HepG2 (cell line): ENCODE data around the gene ZNF75A. TPM values are rescaled to one million over a fixed set of nuclear protein-coding genes. Genes with fewer than 3 reads are reported as not detected.

Source experiments
- CAMTA2 ChIP-seq: sonication (generic); formaldehyde crosslinking; IDR thresholded peaks from 2 replicates; pipeline ENCODE4 v1.4.0; 2020; ENCODE audit warnings: mild to moderate bottlenecking, missing genetic modification reagents, borderline replicate concordance
- EED ChIP-seq: sonication (generic); formaldehyde crosslinking; IDR thresholded peaks from 2 replicates; pipeline ENCODE4 v1.5.0; 2020; ENCODE audit warnings: mild to moderate bottlenecking, missing genetic modification reagents
- EP300 ChIP-seq, 3 experiments: sonication (generic) in 1 of 3; formaldehyde crosslinking in 1 of 3; IDR thresholded peaks; 2 replicates each; pipeline versions ENCODE4 v1.5.1 to v1.6.1; 2011 to 2020; ENCODE audit warnings: low read depth in 2 of 3, low read length in 2 of 3, borderline replicate concordance in 1 of 3, improper control_type of control experiment in 1 of 3, mild to moderate bottlenecking in 1 of 3, missing genetic modification reagents in 1 of 3, moderate library complexity in 1 of 3
- ERF ChIP-seq: IDR thresholded peaks from 2 replicates; pipeline ENCODE4 v1.6.1; 2018; ENCODE audit warnings: missing biosample characterization, missing genetic modification reagents
- FOXO1 ChIP-seq: sonication (generic); formaldehyde crosslinking; IDR thresholded peaks from 2 replicates; pipeline ENCODE4 v1.4.0; 2020; ENCODE audit warnings: missing genetic modification reagents
- HOXA7 ChIP-seq: sonication (generic); formaldehyde crosslinking; IDR thresholded peaks from 2 replicates; pipeline ENCODE4 v1.8.1; 2022; ENCODE audit warnings: mild to moderate bottlenecking, missing genetic modification reagents, moderate library complexity
- JUNB ChIP-seq: sonication (generic); formaldehyde crosslinking; IDR thresholded peaks from 2 replicates; pipeline ENCODE4 v1.8.0; 2022; ENCODE audit warnings: missing genetic modification reagents, mild to moderate bottlenecking, borderline replicate concordance
- MEF2D ChIP-seq: sonication (generic); formaldehyde crosslinking; IDR thresholded peaks from 2 replicates; pipeline ENCODE4 v1.5.1; 2020; ENCODE audit warnings: mild to moderate bottlenecking, missing genetic modification reagents
- NCOA2 ChIP-seq: sonication (generic); formaldehyde crosslinking; IDR thresholded peaks from 2 replicates; pipeline ENCODE4 v1.8.0; 2022; ENCODE audit warnings: inconsistent platforms
- POLR2G ChIP-seq: fragments of 200-400 bp; formaldehyde crosslinking; IDR thresholded peaks from 2 replicates; pipeline ENCODE4 v1.6.1; 2018; ENCODE audit warnings: mild to moderate bottlenecking, low read depth, low read length, moderate library complexity
- RFX5 ChIP-seq: IDR thresholded peaks from 2 replicates; pipeline ENCODE4 v1.6.1; 2011; ENCODE audit warnings: low read depth, low read length, improper control_type of control experiment
- SP1 ChIP-seq, 2 experiments: fragments of 450-650 bp in 1 of 2; sonication (generic) in 1 of 2; formaldehyde crosslinking in 1 of 2; IDR thresholded peaks; 2 replicates each; pipeline versions ENCODE4 v1.4.0 to v1.6.1; 2016 to 2020; ENCODE audit warnings: missing genetic modification reagents in 1 of 2
- STAG1 ChIP-seq: sonication (generic); formaldehyde crosslinking; IDR thresholded peaks from 2 replicates; pipeline ENCODE4 v1.4.0; 2020; ENCODE audit warnings: missing genetic modification reagents
- ZFYVE20 ChIP-seq: sonication (generic); formaldehyde crosslinking; IDR thresholded peaks from 2 replicates; pipeline ENCODE4 v1.8.0; 2023; ENCODE audit warnings: low read depth, mild to moderate bottlenecking, moderate library complexity, missing genetic modification reagents, borderline replicate concordance
- ZNF207 ChIP-seq: fragments of 450-650 bp; IDR thresholded peaks from 2 replicates; pipeline ENCODE4 v1.6.1; 2016; ENCODE audit warnings: antibody characterized with exemption, borderline replicate concordance
- ZNF792 ChIP-seq: IDR thresholded peaks from 2 replicates; pipeline ENCODE4 v1.6.1; 2016
- polyA plus RNA-seq, 8 experiments: library from polyadenylated mRNA; depleted of rRNA in 3 of 8; stranded (reverse) in 7 of 8; unstranded in 1 of 8; fragments of >200 nt; fragmentation: Illumina TruSeq in 4 of 8; extraction: Trizol in 4 of 8; gene quantifications; 2 replicates each; pipeline versions ENCODE4 v1.2.1 to v1.2.3, GENCODE V29; 2011 to 2016; ENCODE audit warnings: low read depth in 4 of 8, missing spikeins in 1 of 8, mixed read lengths in 1 of 8; ENCODE audit not compliant: insufficient read depth in 1 of 8
- total RNA-seq, 5 experiments: library from RNA; depleted of rRNA; stranded (reverse); fragments of >200 nt; fragmentation: Illumina TruSeq; extraction: Trizol; gene quantifications; 2 replicates each; pipeline ENCODE4 v1.2.3, GENCODE V29; 2016; ENCODE audit warnings: low read depth in 1 of 5
- TF ChIP-seq, protein P1 (sequence below): sonication (generic); formaldehyde crosslinking; IDR thresholded peaks from 2 replicates; pipeline ENCODE4 v1.4.0; 2020; ENCODE audit warnings: missing genetic modification reagents
- TF ChIP-seq, protein P2 (sequence below): sonication (generic); formaldehyde crosslinking; IDR thresholded peaks from 2 replicates; pipeline ENCODE4 v1.4.0; 2020; ENCODE audit warnings: mild to moderate bottlenecking, low read depth, missing genetic modification reagents
- TF ChIP-seq, protein P3 (sequence below): IDR thresholded peaks from 2 replicates; pipeline ENCODE4 v1.6.1; 2018; ENCODE audit warnings: missing genetic modification reagents
- TF ChIP-seq, protein P4 (sequence below), 2 experiments: sonication (generic) in 1 of 2; formaldehyde crosslinking in 1 of 2; IDR thresholded peaks; 2 replicates each; pipeline versions ENCODE4 v1.6.1 to v1.9.0; 2014 to 2022; ENCODE audit warnings: antibody characterized with exemption in 1 of 2, borderline replicate concordance in 1 of 2, inconsistent platforms in 1 of 2, low read depth in 1 of 2, missing genetic modification reagents in 1 of 2

ZNF75A gene
- total and polyA plus RNA-seq, 2 of the 13 experiments (the other 11 are each of a cell fraction or from before 2014, with no cell fraction given), result 1.4 to 2.1 TPM

DNA sequence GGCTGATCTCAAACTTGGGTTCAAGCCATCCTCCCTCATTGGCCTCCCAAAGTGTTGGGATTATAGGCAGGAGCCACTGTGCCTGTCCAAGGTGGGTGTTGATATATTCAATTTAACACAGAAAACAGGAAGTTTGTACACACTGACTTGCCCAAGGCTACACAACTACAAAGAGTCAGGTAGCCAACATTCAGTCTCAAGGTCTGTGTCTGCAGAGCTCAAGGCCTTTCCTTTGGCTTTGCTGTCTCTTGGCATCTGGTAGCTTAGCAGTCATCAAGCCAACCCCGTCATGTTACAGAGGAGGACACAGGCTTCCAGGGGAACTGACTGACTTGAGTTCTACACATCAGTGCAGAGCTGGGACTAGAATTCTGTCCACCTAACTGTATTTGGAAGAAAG, 37.0 kb upstream of the ZNF75A start (continued):
- TF ChIP-seq EP300 (IDR thresholded peaks at IDR 0.05; ENCODE audit: low read depth in 2 of 2, low read length in 2 of 2) (no peak), EP300 (CRISPR knock-in tag; IDR thresholded peaks at IDR 0.05; ENCODE audit: borderline replicate concordance) (no peak), ZFYVE20 (no peak), JUNB (CRISPR knock-in tag) (no peak), FOXO1 (CRISPR knock-in tag) (no peak), NCOA2 (CRISPR knock-in tag) (0 out of 2 replicates have a peak, but pooled peaks have one; percentile 15), RFX5 (no peak), HOXA7 (CRISPR knock-in tag) (no peak), SP1 (IDR thresholded peaks at IDR 0.05) (no peak), SP1 (CRISPR knock-in tag; IDR thresholded peaks at IDR 0.05) (no peak), ERF (CRISPR knock-in tag) (no peak), ZNF207 (no peak), STAG1 (no peak), POLR2G (no peak), CAMTA2 (CRISPR knock-in tag) (no peak), ZNF792 (CRISPR knock-in tag) (no peak), MEF2D (CRISPR knock-in tag) (no peak), EED (CRISPR knock-in tag) (no peak)
- TF ChIP-seq, protein P1, sequence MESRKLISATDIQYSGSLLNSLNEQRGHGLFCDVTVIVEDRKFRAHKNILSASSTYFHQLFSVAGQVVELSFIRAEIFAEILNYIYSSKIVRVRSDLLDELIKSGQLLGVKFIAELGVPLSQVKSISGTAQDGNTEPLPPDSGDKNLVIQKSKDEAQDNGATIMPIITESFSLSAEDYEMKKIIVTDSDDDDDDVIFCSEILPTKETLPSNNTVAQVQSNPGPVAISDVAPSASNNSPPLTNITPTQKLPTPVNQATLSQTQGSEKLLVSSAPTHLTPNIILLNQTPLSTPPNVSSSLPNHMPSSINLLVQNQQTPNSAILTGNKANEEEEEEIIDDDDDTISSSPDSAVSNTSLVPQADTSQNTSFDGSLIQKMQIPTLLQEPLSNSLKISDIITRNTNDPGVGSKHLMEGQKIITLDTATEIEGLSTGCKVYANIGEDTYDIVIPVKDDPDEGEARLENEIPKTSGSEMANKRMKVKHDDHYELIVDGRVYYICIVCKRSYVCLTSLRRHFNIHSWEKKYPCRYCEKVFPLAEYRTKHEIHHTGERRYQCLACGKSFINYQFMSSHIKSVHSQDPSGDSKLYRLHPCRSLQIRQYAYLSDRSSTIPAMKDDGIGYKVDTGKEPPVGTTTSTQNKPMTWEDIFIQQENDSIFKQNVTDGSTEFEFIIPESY (CRISPR knock-in tag), result no peak
- TF ChIP-seq, protein P2, sequence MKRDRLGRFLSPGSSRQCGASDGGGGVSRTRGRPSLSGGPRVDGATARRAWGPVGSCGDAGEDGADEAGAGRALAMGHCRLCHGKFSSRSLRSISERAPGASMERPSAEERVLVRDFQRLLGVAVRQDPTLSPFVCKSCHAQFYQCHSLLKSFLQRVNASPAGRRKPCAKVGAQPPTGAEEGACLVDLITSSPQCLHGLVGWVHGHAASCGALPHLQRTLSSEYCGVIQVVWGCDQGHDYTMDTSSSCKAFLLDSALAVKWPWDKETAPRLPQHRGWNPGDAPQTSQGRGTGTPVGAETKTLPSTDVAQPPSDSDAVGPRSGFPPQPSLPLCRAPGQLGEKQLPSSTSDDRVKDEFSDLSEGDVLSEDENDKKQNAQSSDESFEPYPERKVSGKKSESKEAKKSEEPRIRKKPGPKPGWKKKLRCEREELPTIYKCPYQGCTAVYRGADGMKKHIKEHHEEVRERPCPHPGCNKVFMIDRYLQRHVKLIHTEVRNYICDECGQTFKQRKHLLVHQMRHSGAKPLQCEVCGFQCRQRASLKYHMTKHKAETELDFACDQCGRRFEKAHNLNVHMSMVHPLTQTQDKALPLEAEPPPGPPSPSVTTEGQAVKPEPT, result no peak
- TF ChIP-seq, protein P3, sequence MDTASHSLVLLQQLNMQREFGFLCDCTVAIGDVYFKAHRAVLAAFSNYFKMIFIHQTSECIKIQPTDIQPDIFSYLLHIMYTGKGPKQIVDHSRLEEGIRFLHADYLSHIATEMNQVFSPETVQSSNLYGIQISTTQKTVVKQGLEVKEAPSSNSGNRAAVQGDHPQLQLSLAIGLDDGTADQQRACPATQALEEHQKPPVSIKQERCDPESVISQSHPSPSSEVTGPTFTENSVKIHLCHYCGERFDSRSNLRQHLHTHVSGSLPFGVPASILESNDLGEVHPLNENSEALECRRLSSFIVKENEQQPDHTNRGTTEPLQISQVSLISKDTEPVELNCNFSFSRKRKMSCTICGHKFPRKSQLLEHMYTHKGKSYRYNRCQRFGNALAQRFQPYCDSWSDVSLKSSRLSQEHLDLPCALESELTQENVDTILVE (CRISPR knock-in tag), result no peak
- TF ChIP-seq, protein P4, sequence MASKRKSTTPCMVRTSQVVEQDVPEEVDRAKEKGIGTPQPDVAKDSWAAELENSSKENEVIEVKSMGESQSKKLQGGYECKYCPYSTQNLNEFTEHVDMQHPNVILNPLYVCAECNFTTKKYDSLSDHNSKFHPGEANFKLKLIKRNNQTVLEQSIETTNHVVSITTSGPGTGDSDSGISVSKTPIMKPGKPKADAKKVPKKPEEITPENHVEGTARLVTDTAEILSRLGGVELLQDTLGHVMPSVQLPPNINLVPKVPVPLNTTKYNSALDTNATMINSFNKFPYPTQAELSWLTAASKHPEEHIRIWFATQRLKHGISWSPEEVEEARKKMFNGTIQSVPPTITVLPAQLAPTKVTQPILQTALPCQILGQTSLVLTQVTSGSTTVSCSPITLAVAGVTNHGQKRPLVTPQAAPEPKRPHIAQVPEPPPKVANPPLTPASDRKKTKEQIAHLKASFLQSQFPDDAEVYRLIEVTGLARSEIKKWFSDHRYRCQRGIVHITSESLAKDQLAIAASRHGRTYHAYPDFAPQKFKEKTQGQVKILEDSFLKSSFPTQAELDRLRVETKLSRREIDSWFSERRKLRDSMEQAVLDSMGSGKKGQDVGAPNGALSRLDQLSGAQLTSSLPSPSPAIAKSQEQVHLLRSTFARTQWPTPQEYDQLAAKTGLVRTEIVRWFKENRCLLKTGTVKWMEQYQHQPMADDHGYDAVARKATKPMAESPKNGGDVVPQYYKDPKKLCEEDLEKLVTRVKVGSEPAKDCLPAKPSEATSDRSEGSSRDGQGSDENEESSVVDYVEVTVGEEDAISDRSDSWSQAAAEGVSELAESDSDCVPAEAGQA (IDR thresholded peaks at IDR 0.05; ENCODE audit: low read depth), result no peak
- TF ChIP-seq, protein P4 (CRISPR knock-in tag; IDR thresholded peaks at IDR 0.05; ENCODE audit: borderline replicate concordance), result no peak
